Endothelial cell (in vitro differentiated cells): Measurements from ENCODE around the gene OGFOD2. TPM values are rescaled to one million over a fixed set of nuclear protein-coding genes. Genes with fewer than 3 reads are reported as not detected.
A peak's percentile ranks its signal among the peaks of the same experiment; 100 is the strongest.

Source experiments
- DNase-seq: peaks from one replicate; pipeline ENCODE4 v3.0.0; 2021; ENCODE audit warnings: low spot score
- H3K27ac Mint-ChIP-seq: one replicate; pipeline ENCODE4 v1.8.0; 2021; ENCODE audit warnings: mixed read lengths, inconsistent platforms; ENCODE audit not compliant: unreplicated experiment
- H3K27me3 Mint-ChIP-seq: one replicate; pipeline ENCODE4 v1.8.0; 2021; ENCODE audit warnings: mild to moderate bottlenecking, moderate library complexity, mixed read lengths, inconsistent platforms; ENCODE audit not compliant: unreplicated experiment
- H3K36me3 Mint-ChIP-seq: one replicate; pipeline ENCODE4 v1.8.0; 2021; ENCODE audit warnings: mild to moderate bottlenecking, low read depth, mixed read lengths, inconsistent platforms; ENCODE audit not compliant: unreplicated experiment
- H3K4me1 Mint-ChIP-seq: one replicate; pipeline ENCODE4 v1.8.0; 2021; ENCODE audit warnings: mild to moderate bottlenecking, mixed read lengths, inconsistent platforms; ENCODE audit not compliant: unreplicated experiment
- H3K4me3 Mint-ChIP-seq: one replicate; pipeline ENCODE4 v1.8.0; 2021; ENCODE audit warnings: mild to moderate bottlenecking, mixed read lengths, inconsistent platforms; ENCODE audit not compliant: unreplicated experiment
- H3K9me3 Mint-ChIP-seq: one replicate; pipeline ENCODE4 v1.8.0; 2021; ENCODE audit warnings: mixed read lengths, inconsistent platforms; ENCODE audit not compliant: unreplicated experiment
- CTCF ChIP-seq: fragments of 200-600 bp; sonication (generic); IDR thresholded peaks from one replicate; pipeline ENCODE4 v1.5.0; 2021; ENCODE audit warnings: antibody characterized with exemption; ENCODE audit not compliant: unreplicated experiment
- total RNA-seq: library from RNA; stranded (reverse); fragmentation: NEBNext Ultra II Directional; extraction: Animal tissue kit (Norgen Biotek cat#: 25700); gene quantifications from one replicate; pipeline ENCODE4 v1.2.1, GENCODE V29; 2021; ENCODE audit not compliant: unreplicated experiment

The OGFOD2 gene
- total RNA-seq, 1 donor from 2014 or later, result 10.4 TPM

- H3K27ac Mint-ChIP-seq, result no peak overlapping the region
- H3K36me3 Mint-ChIP-seq, result no peaks in the 10 kb centered on the region
- no peak for DNase-seq
- no peak for TF ChIP-seq CTCF
- H3K27me3 Mint-ChIP-seq, result peaks cover 4% of the 10 kb centered on the region
- no peak overlapping the region for H3K4me3 Mint-ChIP-seq
- no peaks in the 10 kb centered on the region for H3K4me1 Mint-ChIP-seq
- no peaks in the 10 kb centered on the region for H3K9me3 Mint-ChIP-seq
Observed at GRCh38 chr12:122949816-122950675, 25.0 kb upstream of the OGFOD2 start.

- TF ChIP-seq CTCF, result no peak
- no peaks in the 10 kb centered on the region for H3K4me1 Mint-ChIP-seq
- no peak overlapping the region for H3K4me3 Mint-ChIP-seq
- H3K9me3 Mint-ChIP-seq, result no peaks in the 10 kb centered on the region
- H3K27me3 Mint-ChIP-seq, result peaks cover 4% of the 10 kb centered on the region
- H3K27ac Mint-ChIP-seq, result no peak overlapping the region
- no peak for DNase-seq
- no peaks in the 10 kb centered on the region for H3K36me3 Mint-ChIP-seq
Observed at GRCh38 chr12:122951406-122951805, 23.6 kb upstream of the OGFOD2 start.

- Mint-ChIP-seq H3K9me3 (no peaks in the 10 kb centered on the region), H3K27me3 (peaks cover 4% of the 10 kb centered on the region), H3K27ac (no peak overlapping the region), H3K4me1 (no peaks in the 10 kb centered on the region), H3K4me3 (no peak overlapping the region), H3K36me3 (no peaks in the 10 kb centered on the region)
- DNase-seq, result peak; percentile 75
- peak; percentile 62 for TF ChIP-seq CTCF
Observed at GRCh38 chr12:122951979-122952892, 22.8 kb upstream of the OGFOD2 start.

GRCh38 chr12:122955156-122955555 lies 19.9 kb upstream of the OGFOD2 start:
- TF ChIP-seq CTCF, result no peak
- no peak for DNase-seq

More at GRCh38 chr12:122955156-122955555, 19.9 kb upstream of the OGFOD2 start:
- H3K27ac Mint-ChIP-seq, result no peak overlapping the region
- H3K36me3 Mint-ChIP-seq, result no peaks in the 10 kb centered on the region
- peaks cover 2% of the 10 kb centered on the region for H3K27me3 Mint-ChIP-seq
- H3K9me3 Mint-ChIP-seq, result no peaks in the 10 kb centered on the region
- H3K4me3 Mint-ChIP-seq, result no peak overlapping the region
- H3K4me1 Mint-ChIP-seq, result no peaks in the 10 kb centered on the region
